ENCODE results near the gene SSR4.

Gene SSR4

GRCh38 chrX:153769158-153769864 lies 25.2 kb upstream of the SSR4 start:
- in situ Hi-C loops (cut with MboI; ENCODE audit: low sequenced_read_pairs) = no loop called here

- in situ Hi-C loops (cut with MboI; ENCODE audit: low sequenced_read_pairs) = no loop called here
Observed at GRCh38 chrX:153769865-153770600, 24.4 kb upstream of the SSR4 start.

GRCh38 chrX:153770601-153771414 lies 23.7 kb upstream of the SSR4 start:
- in situ Hi-C loops (cut with MboI; ENCODE audit: low sequenced_read_pairs) = no loop called here

GRCh38 chrX:153771415-153772315 lies 22.8 kb upstream of the SSR4 start:
- in situ Hi-C loops (cut with MboI; ENCODE audit: low sequenced_read_pairs) = no loop called here

- in situ Hi-C loops (cut with MboI; ENCODE audit: low sequenced_read_pairs) = no loop called here
Observed at GRCh38 chrX:153772316-153773217, 21.9 kb upstream of the SSR4 start.

GRCh38 chrX:153773218-153773611 lies 21.3 kb upstream of the SSR4 start:
- in situ Hi-C loops (cut with MboI; ENCODE audit: low sequenced_read_pairs) = no loop called here

- in situ Hi-C loops (cut with MboI; ENCODE audit: low sequenced_read_pairs) = no loop called here
Observed at GRCh38 chrX:153773741-153774575, 20.5 kb upstream of the SSR4 start.

- in situ Hi-C loops (cut with MboI; ENCODE audit: low sequenced_read_pairs) = no loop called here
Observed at GRCh38 chrX:153774576-153775292, 19.7 kb upstream of the SSR4 start.

GRCh38 chrX:153775293-153776119 lies 19.0 kb upstream of the SSR4 start:
- in situ Hi-C loops (cut with MboI; ENCODE audit: low sequenced_read_pairs) = no loop called here

GRCh38 chrX:153776120-153776599 lies 18.3 kb upstream of the SSR4 start:
- in situ Hi-C loops (cut with MboI; ENCODE audit: low sequenced_read_pairs) = no loop called here

GRCh38 chrX:153776611-153777045 lies 17.8 kb upstream of the SSR4 start:
- in situ Hi-C loops (cut with MboI; ENCODE audit: low sequenced_read_pairs) = no loop called here

GRCh38 chrX:153777261-153778090 lies 17.0 kb upstream of the SSR4 start:
- in situ Hi-C loops (cut with MboI; ENCODE audit: low sequenced_read_pairs) = no loop called here

GRCh38 chrX:153778181-153778580 lies 16.3 kb upstream of the SSR4 start:
- in situ Hi-C loops (cut with MboI; ENCODE audit: low sequenced_read_pairs) = no loop called here

GRCh38 chrX:153778684-153779101 lies 15.8 kb upstream of the SSR4 start:
- in situ Hi-C loops (cut with MboI; ENCODE audit: low sequenced_read_pairs) = no loop called here

- in situ Hi-C loops (cut with MboI; ENCODE audit: low sequenced_read_pairs) = no loop called here
Observed at GRCh38 chrX:153779891-153780677, 14.4 kb upstream of the SSR4 start.

All from HL-60/S4 (cell line).